Measurements from ENCODE around the gene SORBS1. TPM values are rescaled to one million over a fixed set of nuclear protein-coding genes. Genes with fewer than 3 reads are reported as not detected.

SORBS1 gene
- total and polyA plus RNA-seq, 9 of the 15 experiments (the other 6 are each of a cell fraction or from before 2014, with no cell fraction given), result 2.0 to 13.3 (median 6.5) TPM

DNA sequence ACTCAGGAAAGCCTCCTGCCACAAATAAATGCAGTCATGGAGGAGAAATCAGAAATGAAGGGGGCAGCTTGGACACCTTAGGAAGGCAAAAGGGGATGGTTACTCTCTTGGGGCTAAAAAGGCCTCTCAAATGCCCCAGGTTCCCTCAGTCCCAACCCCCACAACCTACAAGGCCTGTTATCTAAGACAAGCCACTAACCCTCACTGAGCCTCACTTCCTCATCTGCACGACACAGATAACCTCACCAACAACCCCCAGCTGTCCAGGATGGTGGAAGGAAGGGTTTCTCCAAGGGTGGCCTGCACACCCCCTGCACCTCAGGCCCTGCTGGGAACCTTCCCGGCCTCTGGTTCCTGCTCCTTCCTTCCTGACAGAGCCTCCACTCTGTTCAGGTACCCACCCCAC lies 29.2 kb downstream of the SORBS1 start (continued):
- TF ChIP-seq JUND (IDR thresholded peaks at IDR 0.05; ENCODE audit: borderline replicate concordance, low read depth, low read length), result peak; percentile 86
- TF ChIP-seq JUND (tag; IDR thresholded peaks at IDR 0.05; ENCODE audit: borderline replicate concordance, low read depth, low read length), result peak; percentile 72; the same call in 1 of the 3 replicates
- peak; percentile 71 for TF ChIP-seq BHLHE40 (IDR thresholded peaks at IDR 0.05; ENCODE audit: low read length)
- TF ChIP-seq ZBTB17 (CRISPR knock-in tag; IDR thresholded peaks at IDR 0.05), result no peak
- TF ChIP-seq ZKSCAN1 (IDR thresholded peaks at IDR 0.05; ENCODE audit: low read depth, low read length), result peak; percentile 80; the same call in 1 of the 2 replicates
- no peak for TF ChIP-seq STAT5B (CRISPR knock-in tag; IDR thresholded peaks at IDR 0.05)
- TF ChIP-seq NR2C1 (IDR thresholded peaks at IDR 0.05), result peak; percentile 67
- TF ChIP-seq NR2C1 (tag; IDR thresholded peaks at IDR 0.05), result peak; percentile 86
- no peak for TF ChIP-seq MLX (CRISPR knock-in tag; conservative IDR thresholded peaks at IDR 0.05)
- TF ChIP-seq EP300 (IDR thresholded peaks at IDR 0.05; ENCODE audit: low read length), result peak; percentile 100
- TF ChIP-seq, protein P1, sequence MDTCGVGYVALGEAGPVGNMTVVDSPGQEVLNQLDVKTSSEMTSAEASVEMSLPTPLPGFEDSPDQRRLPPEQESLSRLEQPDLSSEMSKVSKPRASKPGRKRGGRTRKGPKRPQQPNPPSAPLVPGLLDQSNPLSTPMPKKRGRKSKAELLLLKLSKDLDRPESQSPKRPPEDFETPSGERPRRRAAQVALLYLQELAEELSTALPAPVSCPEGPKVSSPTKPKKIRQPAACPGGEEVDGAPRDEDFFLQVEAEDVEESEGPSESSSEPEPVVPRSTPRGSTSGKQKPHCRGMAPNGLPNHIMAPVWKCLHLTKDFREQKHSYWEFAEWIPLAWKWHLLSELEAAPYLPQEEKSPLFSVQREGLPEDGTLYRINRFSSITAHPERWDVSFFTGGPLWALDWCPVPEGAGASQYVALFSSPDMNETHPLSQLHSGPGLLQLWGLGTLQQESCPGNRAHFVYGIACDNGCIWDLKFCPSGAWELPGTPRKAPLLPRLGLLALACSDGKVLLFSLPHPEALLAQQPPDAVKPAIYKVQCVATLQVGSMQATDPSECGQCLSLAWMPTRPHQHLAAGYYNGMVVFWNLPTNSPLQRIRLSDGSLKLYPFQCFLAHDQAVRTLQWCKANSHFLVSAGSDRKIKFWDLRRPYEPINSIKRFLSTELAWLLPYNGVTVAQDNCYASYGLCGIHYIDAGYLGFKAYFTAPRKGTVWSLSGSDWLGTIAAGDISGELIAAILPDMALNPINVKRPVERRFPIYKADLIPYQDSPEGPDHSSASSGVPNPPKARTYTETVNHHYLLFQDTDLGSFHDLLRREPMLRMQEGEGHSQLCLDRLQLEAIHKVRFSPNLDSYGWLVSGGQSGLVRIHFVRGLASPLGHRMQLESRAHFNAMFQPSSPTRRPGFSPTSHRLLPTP (IDR thresholded peaks at IDR 0.05; ENCODE audit: borderline replicate concordance, extremely low read depth, insufficient read length), result no peak
- TF ChIP-seq BCOR (IDR thresholded peaks at IDR 0.05), result peak; percentile 84
- 0 out of 2 replicates have a peak, but pooled peaks have one; percentile 32 for TF ChIP-seq ERF (CRISPR knock-in tag; IDR thresholded peaks at IDR 0.05)
- no peak for TF ChIP-seq FOXJ3 (CRISPR knock-in tag; IDR thresholded peaks at IDR 0.05)
- TF ChIP-seq ZNF212 (CRISPR knock-in tag; IDR thresholded peaks at IDR 0.05), result no peak
- TF ChIP-seq NONO (IDR thresholded peaks at IDR 0.05; ENCODE audit: low read depth in 2 of 2, low read length in 1 of 2), result peak in 1 of 2 experiments; percentile 80; a peak in 1 of 4 replicates
- TF ChIP-seq ZNF395 (CRISPR knock-in tag; IDR thresholded peaks at IDR 0.05), result peak; percentile 90
- peak; percentile 94 for TF ChIP-seq RUNX1 (IDR thresholded peaks at IDR 0.05; ENCODE audit: low read depth)
- TF ChIP-seq MED1 (CRISPR knock-in tag; IDR thresholded peaks at IDR 0.05; ENCODE audit: borderline replicate concordance), result no peak
- TF ChIP-seq CREBBP (IDR thresholded peaks at IDR 0.05; ENCODE audit: low read depth, low read length), result no peak
- TF ChIP-seq ELK1 (CRISPR knock-in tag; IDR thresholded peaks at IDR 0.05), result no peak
- TF ChIP-seq ATF3 (IDR thresholded peaks at IDR 0.05), result no peak
- TF ChIP-seq ATF3 (CRISPR knock-in tag; conservative IDR thresholded peaks at IDR 0.05), result no peak
